Esophagus muscularis mucosa (tissue), 4 donors: Measurements from ENCODE around the gene NBEA. TPM values are rescaled to one million over a fixed set of nuclear protein-coding genes. Genes with fewer than 3 reads are reported as not detected.
"Not testable (repeated sequence)": the region's sequence is repeated elsewhere in the genome, so short reads cannot be mapped to it uniquely, and the experiment has no call there.

Experiments used
- DNase-seq: peaks from one replicate; pipeline ENCODE4 v3.0.0-alpha.2; 2017; ENCODE audit errors: extremely low spot score
- H3K27ac ChIP-seq, 4 donors: fragments of 200-600 bp; sonication (generic); replicated peaks in 1 of 4; 1 replicate in 3 of 4; 2 replicates in 1 of 4; pipeline ENCODE4 v1.5.1; 2016 to 2019; ENCODE audit warnings: mild to moderate bottlenecking in 1 of 4
- H3K27me3 ChIP-seq, 4 donors: fragments of 200-600 bp; sonication (generic); one replicate each; pipeline versions ENCODE4 v1.5.1 to v1.6.0; 2016 to 2019
- H3K36me3 ChIP-seq, 4 donors: fragments of 200-600 bp; sonication (generic); one replicate each; pipeline ENCODE4 v1.5.1; 2016 to 2019
- H3K4me1 ChIP-seq, 4 donors: fragments of 200-600 bp; sonication (generic); one replicate each; pipeline ENCODE4 v1.5.1; 2016 to 2019
- H3K4me3 ChIP-seq, 4 donors: fragments of 200-600 bp; sonication (generic); 1 replicate in 2 of 4; 2 replicates in 2 of 4; pipeline ENCODE4 v1.5.1; 2016 to 2019; ENCODE audit warnings: mild to moderate bottlenecking in 4 of 4, moderate library complexity in 1 of 4
- H3K9me3 ChIP-seq, 4 donors: fragments of 200-600 bp; sonication (generic); 1 replicate in 3 of 4; 2 replicates in 1 of 4; pipeline ENCODE4 v1.5.1; 2016 to 2019
- EP300 ChIP-seq: sonication (generic); formaldehyde crosslinking; IDR thresholded peaks from one replicate; pipeline ENCODE4 v1.6.1; 2017; ENCODE audit warnings: antibody characterized with exemption
- POLR2A ChIP-seq: fragments of 450-650 bp; IDR thresholded peaks from one replicate; pipeline ENCODE4 v1.6.1; 2017; ENCODE audit warnings: antibody characterized with exemption, moderate library complexity, mild to moderate bottlenecking, low read depth
- POLR2AphosphoS5 ChIP-seq, 2 donors: sonication (generic); formaldehyde crosslinking; IDR thresholded peaks; one replicate each; pipeline ENCODE4 v1.6.1; 2017; ENCODE audit warnings: antibody characterized with exemption in 2 of 2
- WGBS: methylation state at CpG from one replicate; pipeline ENCODE4 v1.1.5; 2018; 5-methylcytosine and 5-hydroxymethylcytosine counted together
- intact Hi-C: fragments of 100-400 bp; cut with DNase I; formaldehyde crosslinking; loops from one replicate; pipeline ENCODE4 v1.15.1; 2023
- total RNA-seq, 4 donors: library from RNA; depleted of rRNA; stranded (reverse); fragments of >200 nt; gene quantifications; one replicate each; pipeline versions ENCODE4 v1.1.0 to v1.2.1, GENCODE V29; 2016
- TF ChIP-seq, protein P1 (sequence below), 3 experiments: fragments of 200-600 bp in 2 of 3; fragments of 450-650 bp in 1 of 3; sonication (generic) in 2 of 3; IDR thresholded peaks; one replicate each; pipeline ENCODE4 v1.5.1; 2017 to 2019; ENCODE audit warnings: antibody characterized with exemption in 3 of 3, mild to moderate bottlenecking in 2 of 3, moderate library complexity in 1 of 3

The NBEA gene
- total RNA-seq, 4 donors from 2014 or later: 21.0 to 30.8 (median 25.0) TPM

DNA sequence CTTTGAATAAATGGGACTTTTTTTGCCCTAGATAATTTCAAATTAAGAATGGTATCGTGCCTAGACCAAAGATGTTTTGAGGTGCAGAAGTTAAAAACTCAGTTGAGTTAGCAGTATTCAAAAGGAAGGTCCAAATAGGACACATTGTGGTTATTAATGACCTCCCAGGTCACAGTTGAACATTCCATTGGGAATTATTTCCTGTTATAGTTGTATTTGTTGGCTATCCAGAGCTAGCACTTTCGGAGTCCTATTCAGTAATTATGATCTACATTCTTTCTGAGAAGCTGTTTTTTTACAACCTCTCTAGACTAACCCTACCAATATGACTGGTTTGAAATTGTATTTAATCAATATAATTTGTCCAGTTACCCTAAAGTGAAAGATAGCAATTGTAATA lies 450.7 kb downstream of the NBEA start:
- Histone ChIP-seq H3K9me3 (no peaks in the 10 kb centered on the region), H3K4me1 (peaks cover 0 to 10% (median 0%) of the 10 kb centered on the region in 4 donors), H3K27ac (no peak overlapping the region), H3K27me3 (no peaks in the 10 kb centered on the region), H3K4me3 (no peak overlapping the region), H3K36me3 (no peaks in the 10 kb centered on the region)
- WGBS: 90% methylated on average over 2 of the region's 2 CpGs
- no peak for DNase-seq
- intact Hi-C loops: no loop called here
- TF ChIP-seq POLR2A (no peak), POLR2AphosphoS5 (IDR thresholded peaks at IDR 0.05) (no peak), EP300 (no peak)
- TF ChIP-seq, protein P1, sequence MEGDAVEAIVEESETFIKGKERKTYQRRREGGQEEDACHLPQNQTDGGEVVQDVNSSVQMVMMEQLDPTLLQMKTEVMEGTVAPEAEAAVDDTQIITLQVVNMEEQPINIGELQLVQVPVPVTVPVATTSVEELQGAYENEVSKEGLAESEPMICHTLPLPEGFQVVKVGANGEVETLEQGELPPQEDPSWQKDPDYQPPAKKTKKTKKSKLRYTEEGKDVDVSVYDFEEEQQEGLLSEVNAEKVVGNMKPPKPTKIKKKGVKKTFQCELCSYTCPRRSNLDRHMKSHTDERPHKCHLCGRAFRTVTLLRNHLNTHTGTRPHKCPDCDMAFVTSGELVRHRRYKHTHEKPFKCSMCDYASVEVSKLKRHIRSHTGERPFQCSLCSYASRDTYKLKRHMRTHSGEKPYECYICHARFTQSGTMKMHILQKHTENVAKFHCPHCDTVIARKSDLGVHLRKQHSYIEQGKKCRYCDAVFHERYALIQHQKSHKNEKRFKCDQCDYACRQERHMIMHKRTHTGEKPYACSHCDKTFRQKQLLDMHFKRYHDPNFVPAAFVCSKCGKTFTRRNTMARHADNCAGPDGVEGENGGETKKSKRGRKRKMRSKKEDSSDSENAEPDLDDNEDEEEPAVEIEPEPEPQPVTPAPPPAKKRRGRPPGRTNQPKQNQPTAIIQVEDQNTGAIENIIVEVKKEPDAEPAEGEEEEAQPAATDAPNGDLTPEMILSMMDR (IDR thresholded peaks at IDR 0.05): no peak

DNA sequence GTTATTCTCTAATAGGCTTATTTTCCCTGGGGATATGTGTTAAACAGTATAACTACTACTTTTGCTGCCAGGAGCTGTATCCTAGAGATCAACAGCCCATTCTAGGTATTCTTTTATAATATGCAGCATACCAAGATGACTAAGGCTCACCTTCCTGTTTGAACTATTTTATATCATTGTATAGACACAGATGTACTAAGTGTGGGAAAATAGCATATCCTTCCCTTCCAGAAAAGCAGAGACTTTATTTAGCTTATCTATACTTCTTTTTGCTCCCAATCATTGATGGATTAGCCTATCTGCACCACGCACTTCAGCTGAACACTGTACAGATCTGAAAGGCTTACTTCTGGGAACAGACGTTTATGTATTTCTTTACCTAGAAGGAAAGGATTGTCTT lies 451.8 kb downstream of the NBEA start:
- H3K9me3 ChIP-seq: no peaks in the 10 kb centered on the region
- no peak for DNase-seq
- peaks cover 0 to 3% (median 0%) of the 10 kb centered on the region in 4 donors for H3K4me1 ChIP-seq
- H3K4me3 ChIP-seq: no peak overlapping the region
- no peaks in the 10 kb centered on the region for H3K36me3 ChIP-seq
- no peaks in the 10 kb centered on the region for H3K27me3 ChIP-seq
- H3K27ac ChIP-seq: no peak overlapping the region
- WGBS: 81% methylated on average over 2 of the region's 2 CpGs
- intact Hi-C loops: no loop called here
- TF ChIP-seq, protein P1 (IDR thresholded peaks at IDR 0.05): no peak
- TF ChIP-seq POLR2A (no peak), POLR2AphosphoS5 (IDR thresholded peaks at IDR 0.05) (no peak), EP300 (no peak)

DNA sequence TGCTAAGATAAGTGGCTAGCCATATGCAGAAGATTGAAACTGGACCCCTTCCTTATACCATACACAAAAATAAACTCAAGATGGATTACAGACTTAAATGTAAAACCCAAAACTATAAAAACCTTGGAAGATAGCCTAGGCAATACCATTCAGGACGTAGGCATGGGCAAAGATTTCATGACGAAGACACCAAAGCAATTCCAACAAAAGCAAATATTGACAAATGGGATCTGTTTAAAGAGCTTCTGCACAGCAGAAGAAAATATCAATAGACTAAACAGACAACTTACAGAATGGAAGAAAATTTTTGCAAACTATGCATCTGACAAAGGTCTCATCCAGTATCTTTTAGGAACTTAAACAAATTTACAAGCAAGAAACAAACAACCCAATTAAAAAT lies 466.2 kb downstream of the NBEA start:
- H3K27ac ChIP-seq, H3K9me3 ChIP-seq, H3K27me3 ChIP-seq, H3K4me1 ChIP-seq, H3K4me3 ChIP-seq, H3K36me3 ChIP-seq, DNase-seq, intact Hi-C loops: not testable (repeated sequence)
- WGBS: 94% methylated on average over 2 of the region's 2 CpGs

DNA sequence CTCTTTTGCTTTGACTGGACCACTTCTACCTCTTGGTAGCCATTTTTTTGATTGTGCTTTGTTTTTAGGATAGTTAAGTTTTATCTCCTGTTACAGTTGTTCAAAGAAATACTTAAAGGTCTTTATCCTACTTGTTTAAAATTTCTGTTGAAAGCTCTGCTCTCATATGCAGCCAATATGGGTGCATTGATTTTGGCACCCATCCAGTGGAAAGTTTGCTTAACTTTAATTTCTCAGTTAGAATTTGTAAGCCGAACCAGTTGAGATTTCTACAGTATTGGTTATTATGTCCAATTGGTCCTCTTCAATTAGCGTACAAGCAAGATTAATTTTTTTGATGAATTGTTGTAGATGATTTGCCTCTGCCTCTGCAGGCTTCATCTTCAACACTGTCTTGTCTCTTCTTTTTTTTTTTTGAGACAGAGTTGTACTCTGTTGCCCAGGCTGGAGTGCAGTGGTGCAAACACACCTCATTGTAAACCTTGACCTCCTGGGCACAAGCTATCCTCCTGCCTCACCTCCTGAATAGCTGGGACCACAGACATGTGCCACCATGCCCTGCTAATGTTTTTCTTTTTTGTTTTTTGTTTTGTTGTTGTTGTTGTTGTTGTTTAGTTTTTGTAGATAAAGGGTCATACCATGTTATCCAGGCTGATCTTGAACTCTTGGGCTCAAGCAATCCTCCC lies 469.1 kb downstream of the NBEA start:
- no peaks in the 10 kb centered on the region for H3K27me3 ChIP-seq
- 100% methylated on average over 2 of the region's 2 CpGs for WGBS
- TF ChIP-seq, protein P1 (IDR thresholded peaks at IDR 0.05): no peak
- TF ChIP-seq EP300 (no peak), POLR2AphosphoS5 (IDR thresholded peaks at IDR 0.05) (no peak), POLR2A (no peak)
- H3K36me3 ChIP-seq: no peaks in the 10 kb centered on the region
- H3K9me3 ChIP-seq: no peaks in the 10 kb centered on the region
- no peak for DNase-seq
- no peak overlapping the region for H3K4me3 ChIP-seq
- H3K27ac ChIP-seq: no peak overlapping the region
- intact Hi-C loops: no loop called here
- H3K4me1 ChIP-seq: no peaks in the 10 kb centered on the region

DNA sequence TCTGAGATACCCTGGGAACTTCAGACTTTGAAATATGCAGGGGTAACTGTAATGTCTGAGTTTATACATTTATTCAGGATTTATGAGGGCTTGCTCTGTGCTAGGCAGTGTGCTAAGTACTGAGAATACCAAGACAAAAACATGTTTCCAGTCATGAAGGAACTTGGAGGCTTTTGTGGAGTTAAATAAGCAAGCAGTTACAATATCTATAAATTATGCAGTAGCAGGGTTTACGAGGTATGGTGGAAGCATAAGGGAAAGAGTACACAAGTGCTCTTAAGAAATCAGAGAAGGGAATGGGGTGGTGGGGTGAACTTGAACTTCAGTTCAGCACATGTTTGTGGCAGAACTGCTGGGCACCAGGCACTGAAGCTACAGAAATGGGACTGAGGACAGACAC lies 506.4 kb downstream of the NBEA start:
- peaks cover 0 to 3% (median 0%) of the 10 kb centered on the region in 4 donors for H3K36me3 ChIP-seq
- H3K4me3 ChIP-seq: no peak overlapping the region
- H3K4me1 ChIP-seq: no peaks in the 10 kb centered on the region
- DNase-seq: no peak
- 86% methylated on average over 1 of the region's 1 CpG for WGBS
- H3K9me3 ChIP-seq: no peaks in the 10 kb centered on the region
- H3K27ac ChIP-seq: no peak overlapping the region
- TF ChIP-seq, protein P1 (IDR thresholded peaks at IDR 0.05): no peak
- TF ChIP-seq POLR2A (no peak), EP300 (no peak), POLR2AphosphoS5 (IDR thresholded peaks at IDR 0.05) (no peak)
- no peaks in the 10 kb centered on the region for H3K27me3 ChIP-seq
- intact Hi-C loops: no loop called here
